ENCODE results near the gene OFD1.
"Not testable (repeated sequence)": the region's sequence is repeated elsewhere in the genome, so short reads cannot be mapped to it uniquely, and the experiment has no call there.

The OFD1 gene

DNA sequence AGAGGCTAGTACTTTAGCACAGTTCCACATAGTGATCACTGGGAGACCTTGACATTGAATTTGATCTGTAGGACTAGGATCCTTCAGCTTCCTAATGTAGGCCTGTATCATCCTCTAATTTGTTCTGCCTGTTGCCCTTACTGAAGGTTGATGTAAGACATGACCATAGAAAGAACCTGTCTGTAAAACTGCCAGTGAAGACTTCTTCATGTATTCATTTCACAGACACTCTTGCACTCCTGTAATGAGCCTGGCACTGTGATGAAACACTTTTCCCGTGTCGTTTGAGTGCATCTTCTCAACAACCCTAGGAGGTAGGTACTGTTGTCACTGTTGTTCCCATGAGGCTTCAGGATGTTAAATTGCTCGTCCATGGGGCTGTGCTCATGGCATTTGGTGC is 31.0 kb upstream of the OFD1 start:
- no peak for DNase-seq

DNA sequence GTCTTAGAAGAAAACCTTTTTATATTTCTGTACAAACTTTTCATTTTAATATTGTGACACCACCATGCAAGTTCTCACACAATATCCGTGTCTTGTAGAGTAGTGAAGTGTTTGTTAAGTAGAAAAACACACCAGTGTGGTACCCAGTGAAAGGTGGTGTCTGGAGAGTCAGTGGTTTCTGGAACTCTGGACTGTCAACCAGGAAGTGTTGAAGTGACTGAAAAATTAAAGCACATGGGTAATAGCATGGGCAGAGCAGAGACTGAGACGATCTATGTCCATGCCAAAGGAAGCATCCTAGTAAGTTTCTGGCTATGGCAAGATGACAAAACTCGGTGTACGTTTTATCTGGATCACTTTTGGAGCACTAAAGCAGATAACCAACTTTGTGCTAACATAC is 23.4 kb upstream of the OFD1 start:
- DNase-seq = no peak

DNA sequence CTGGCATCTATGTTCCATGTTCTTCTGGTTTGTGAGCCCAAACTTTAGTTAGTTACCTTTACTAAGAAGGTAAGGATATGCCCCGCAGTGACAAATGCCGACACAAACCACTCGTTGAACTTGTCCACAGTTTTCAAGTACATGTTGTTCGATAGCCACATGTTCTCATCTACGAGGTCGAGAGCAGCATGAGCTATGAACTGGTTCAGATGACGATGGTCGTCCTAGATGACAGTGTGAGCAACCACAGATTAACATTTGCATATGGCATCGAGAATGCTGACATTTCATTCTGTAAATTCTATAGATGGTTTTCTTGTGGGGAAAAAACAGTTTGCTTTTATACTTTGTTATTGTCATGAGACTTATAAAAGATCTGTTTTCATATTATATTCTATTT is 18.1 kb upstream of the OFD1 start:
- no peak for DNase-seq

DNA sequence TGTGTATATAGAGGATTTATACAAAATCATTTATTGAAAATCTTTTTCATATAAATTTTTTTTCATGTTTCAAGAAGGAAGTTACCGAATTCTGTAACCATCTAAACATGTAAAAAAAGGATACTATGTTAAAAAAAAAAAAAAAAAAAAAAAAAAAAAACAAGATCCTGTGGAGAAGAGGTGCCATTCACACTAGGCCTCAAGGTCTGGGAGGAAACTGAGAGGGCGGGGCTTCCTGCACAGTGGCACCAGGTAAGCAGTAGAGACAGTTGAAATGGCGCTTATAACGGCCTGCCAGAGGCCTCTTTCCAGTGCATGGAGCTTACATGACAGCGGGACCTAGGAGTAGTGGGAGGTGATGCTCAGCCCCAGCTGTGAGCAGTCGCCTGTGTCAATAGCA is 17.6 kb upstream of the OFD1 start:
- no peak for DNase-seq

- DNase-seq = no peak
Observed at GRCh38 chrX:13717700-13718472, 16.7 kb upstream of the OFD1 start.

DNA sequence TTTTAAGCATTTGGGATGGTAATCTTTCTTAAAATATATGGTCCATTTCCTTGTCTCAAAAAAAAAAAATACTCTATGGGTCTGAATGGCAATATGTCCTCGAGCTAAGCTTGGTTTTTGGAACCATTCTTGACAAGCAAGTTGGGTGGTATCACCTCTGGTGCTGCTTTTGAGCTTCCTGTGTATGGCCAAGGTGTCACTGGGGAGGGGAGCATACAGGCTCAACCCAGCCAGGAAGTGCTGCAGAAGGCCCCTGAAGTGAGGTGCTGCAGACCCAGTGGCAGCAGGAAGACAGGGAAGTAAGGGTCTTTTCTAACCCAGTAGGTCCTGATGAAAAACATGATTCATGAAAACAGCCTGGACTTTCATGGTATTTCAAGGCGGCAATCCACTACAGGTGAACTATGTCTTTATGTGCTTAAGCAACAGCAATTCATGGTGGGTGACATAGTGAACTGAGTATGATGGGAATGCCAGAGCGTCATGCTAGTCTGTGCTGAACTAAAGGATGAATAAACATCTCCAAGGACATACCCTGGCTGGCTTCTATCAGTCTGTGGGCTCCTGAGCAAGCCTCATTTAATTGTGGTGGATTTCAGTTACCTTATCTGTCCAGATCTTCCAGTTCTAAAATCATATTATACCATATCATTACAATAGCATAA is 15.2 kb upstream of the OFD1 start:
- no peak for DNase-seq

- DNase-seq = no peak
Observed at GRCh38 chrX:13721371-13721770, 13.2 kb upstream of the OFD1 start.

- no peak for DNase-seq
Observed at GRCh38 chrX:13721819-13722519, 12.6 kb upstream of the OFD1 start.

GRCh38 chrX:13724878-13725277 is 9.7 kb upstream of the OFD1 start:
- not testable (repeated sequence) for DNase-seq

DNA sequence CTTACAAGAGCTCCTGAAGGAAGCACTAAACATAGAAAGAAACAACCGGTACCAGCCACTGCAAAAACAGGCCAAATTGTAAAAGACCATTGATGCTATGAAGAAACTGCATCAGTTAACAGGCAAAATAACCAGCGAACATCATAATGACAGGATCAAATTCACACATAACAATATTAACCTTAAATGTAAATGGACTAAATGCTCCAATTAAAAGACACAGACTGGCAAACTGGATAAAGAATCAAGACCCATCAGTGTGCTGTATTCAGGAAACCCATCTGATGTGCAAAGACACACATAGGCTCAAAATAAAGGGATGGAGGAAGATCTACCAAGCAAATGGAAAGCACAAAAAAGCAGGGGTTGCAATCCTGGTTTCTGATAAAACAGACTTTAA is 8.0 kb upstream of the OFD1 start:
- DNase-seq = not testable (repeated sequence)

- not testable (repeated sequence) for DNase-seq
Observed at GRCh38 chrX:13730523-13730922, 4.0 kb upstream of the OFD1 start.

DNA sequence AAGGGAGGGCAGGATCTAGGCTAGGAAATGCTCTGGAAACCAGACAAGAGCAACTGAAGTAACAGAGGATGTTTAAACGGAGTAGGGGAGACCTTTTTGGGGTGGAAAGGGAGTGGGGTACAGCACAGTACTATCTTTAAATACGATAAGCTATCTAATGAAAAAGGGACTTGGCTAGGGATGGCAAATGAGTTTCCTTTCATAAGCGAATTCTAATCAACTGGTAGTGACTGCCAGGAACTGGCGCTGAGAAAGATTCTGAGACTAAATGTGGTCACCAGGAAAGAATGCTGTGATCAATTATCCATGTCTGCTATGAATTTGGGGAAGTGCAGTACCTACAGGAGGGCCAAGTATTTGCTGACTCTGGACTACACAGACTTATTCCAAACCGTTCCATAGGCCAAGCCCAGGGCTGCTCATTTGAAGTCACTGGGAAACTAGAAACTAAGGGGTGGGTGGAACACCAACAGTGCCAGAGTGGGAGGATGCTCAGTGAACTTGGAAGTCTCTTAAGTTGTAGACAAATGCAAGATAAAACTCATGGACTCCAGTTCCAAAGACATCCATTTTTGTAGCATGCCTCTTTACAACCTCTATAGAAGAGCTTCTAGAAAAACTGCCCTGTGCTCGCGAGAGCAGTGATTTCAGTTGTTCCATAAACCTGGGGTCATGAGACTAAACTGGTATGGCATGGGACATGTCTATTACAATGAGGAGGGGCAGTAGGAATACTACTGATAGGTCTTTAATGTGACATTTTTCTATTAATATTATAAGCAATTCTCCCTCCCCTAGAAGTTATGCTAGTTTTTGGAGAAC is 2.1 kb upstream of the OFD1 start:
- DNase-seq = no peak

DNA sequence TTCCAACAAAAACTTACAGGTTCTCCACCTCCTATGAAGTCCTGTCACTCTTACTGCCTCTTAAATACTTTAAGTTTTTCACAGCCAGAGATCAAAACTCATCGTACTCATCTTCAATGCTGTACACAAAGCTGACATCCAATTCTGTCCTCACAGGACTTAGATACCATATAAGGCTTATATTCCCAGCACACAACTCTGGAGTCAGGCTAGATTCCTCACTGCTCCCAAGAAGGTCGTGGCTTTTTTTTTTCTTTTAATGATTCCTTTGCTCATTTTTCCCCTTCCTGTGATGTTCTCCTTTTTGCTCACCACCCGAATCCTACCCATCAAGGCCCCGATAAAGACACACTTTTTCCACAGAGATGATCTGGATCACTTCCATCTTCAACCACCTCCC is 1.0 kb upstream of the OFD1 start:
- DNase-seq = no peak

GRCh38 chrX:13741695-13742094 is 7.1 kb downstream of the OFD1 start:
- no peak for DNase-seq

- DNase-seq = peak; percentile 32 to 35 (median 33)
Observed at GRCh38 chrX:13742397-13743176, 8.0 kb downstream of the OFD1 start.

DNA sequence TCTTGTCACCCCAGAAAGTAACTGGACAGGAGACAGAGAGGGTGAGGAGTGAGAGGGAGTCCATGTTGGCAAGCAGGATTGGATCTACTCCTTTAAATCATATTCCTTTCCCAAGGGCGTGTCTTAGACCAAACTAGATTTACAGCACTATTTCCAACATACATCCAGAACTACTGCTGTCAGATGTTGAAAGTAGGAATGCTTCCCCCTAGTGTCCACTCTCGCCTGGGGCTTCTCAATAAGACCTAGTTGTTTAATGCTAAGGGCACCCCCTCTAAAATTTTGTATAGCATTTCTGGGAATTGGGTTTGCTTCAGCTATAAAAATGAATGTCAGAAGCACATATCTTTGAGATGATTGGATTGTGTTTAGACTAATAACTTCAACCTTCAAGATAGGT is 13.3 kb downstream of the OFD1 start:
- peak in 2 of 3 donors; percentile 50 to 59 for DNase-seq

DNA sequence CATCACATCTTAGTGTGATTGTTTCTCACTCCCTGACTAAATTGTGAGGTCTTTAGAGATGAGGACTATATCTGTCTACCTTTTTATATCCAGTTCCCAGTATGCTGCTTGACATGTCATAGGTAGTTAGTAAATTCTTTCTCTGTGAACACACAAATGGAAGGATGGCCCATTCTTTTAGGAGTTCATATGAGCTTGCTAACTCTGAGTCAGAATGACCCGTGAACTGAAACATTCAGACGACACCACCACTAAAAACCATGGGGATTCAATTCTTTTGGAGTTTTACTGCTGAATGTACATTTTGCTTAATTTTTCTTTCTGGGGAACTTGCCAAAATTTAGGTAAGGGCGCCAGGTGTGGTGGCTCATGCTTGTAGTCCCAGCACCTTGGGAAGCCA is 13.9 kb downstream of the OFD1 start:
- no peak for DNase-seq

DNA sequence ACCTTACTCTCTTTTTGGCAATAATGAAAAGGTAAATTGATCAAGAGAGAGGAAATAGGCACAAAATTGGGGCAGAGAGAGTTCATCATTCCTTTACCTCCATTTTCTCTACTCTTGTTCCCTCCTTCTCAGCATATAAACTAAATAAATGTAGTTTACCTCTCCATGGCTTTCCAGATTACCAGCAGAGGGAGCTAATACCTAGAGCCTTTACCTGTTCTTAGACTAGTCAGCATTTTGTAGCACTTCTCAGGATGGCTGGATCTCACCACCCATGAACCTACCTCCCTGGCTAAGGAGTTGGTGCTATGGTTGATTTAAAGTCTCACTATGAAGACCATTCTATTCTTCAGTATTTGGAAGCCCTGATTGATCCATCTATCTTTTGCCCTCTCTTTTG is 15.7 kb downstream of the OFD1 start:
- peak in 1 of 3 donors; percentile 46 for DNase-seq

GRCh38 chrX:13750812-13751211 is 16.3 kb downstream of the OFD1 start:
- no peak for DNase-seq

- DNase-seq = no peak
Observed at GRCh38 chrX:13752141-13752540, 17.6 kb downstream of the OFD1 start.

DNA sequence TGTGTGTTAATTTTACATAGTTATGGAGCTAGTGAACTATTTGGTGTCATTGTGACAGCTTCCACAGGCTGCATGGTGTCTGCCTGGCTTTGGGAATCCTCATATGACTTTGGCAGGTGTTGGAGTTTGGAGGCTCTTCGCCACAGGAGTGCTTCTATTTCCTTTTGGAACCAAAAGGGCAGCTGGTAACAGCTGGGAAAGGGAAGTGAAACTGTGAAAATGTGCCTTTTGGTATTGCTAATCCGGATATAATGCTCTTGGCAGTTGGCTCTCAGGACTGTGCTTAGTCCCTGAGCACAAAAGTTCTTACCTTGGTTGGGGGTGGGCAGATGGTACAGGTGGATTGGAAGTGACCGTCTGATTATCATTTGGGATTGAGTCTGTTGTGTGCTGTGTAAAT is 18.1 kb downstream of the OFD1 start:
- DNase-seq = peak; percentile 37 to 60 (median 52)

- no peak for DNase-seq
Observed at GRCh38 chrX:13754765-13755164, 20.2 kb downstream of the OFD1 start.

Data from suppressor macrophage treated with lipopolysaccharide for 1 hour (primary cell).